HepG2 (cell line): ENCODE measurements around the gene SDC1. TPM values are rescaled to one million over a fixed set of nuclear protein-coding genes. Genes with fewer than 3 reads are reported as not detected.

Experiments
- BCL3 ChIP-seq: sonication (generic); formaldehyde crosslinking; IDR thresholded peaks from 2 replicates; pipeline ENCODE4 v1.5.1; 2020; ENCODE audit warnings: mild to moderate bottlenecking, missing genetic modification reagents, moderate library complexity
- EZH2 ChIP-seq: conservative IDR thresholded peaks from 2 replicates; pipeline ENCODE4 v1.6.1; 2012; ENCODE audit warnings: mild to moderate bottlenecking, low read depth, low read length, moderate library complexity
- FOSL1 ChIP-seq: sonication (generic); formaldehyde crosslinking; IDR thresholded peaks from 2 replicates; pipeline ENCODE4 v1.9.0; 2021; ENCODE audit warnings: missing genetic modification reagents, borderline replicate concordance
- MBD4 ChIP-seq: IDR thresholded peaks from 2 replicates; pipeline ENCODE4 v1.6.1; 2012; ENCODE audit warnings: low read length, inconsistent platforms, borderline replicate concordance
- MLLT10 ChIP-seq: sonication (generic); formaldehyde crosslinking; IDR thresholded peaks from 2 replicates; pipeline ENCODE4 v1.4.0; 2020; ENCODE audit warnings: missing genetic modification reagents
- NR3C1 ChIP-seq: sonication (generic); formaldehyde crosslinking; IDR thresholded peaks from 2 replicates; pipeline ENCODE4 v1.4.0; 2020; ENCODE audit warnings: missing genetic modification reagents
- RARG ChIP-seq: sonication (generic); formaldehyde crosslinking; IDR thresholded peaks from 2 replicates; pipeline ENCODE4 v1.4.0; 2020; ENCODE audit warnings: low read depth, mild to moderate bottlenecking, missing genetic modification reagents
- RBAK ChIP-seq: sonication (generic); formaldehyde crosslinking; IDR thresholded peaks from 2 replicates; pipeline ENCODE4 v1.5.1; 2020; ENCODE audit warnings: mild to moderate bottlenecking, missing genetic modification reagents
- SMC3 ChIP-seq: IDR thresholded peaks from 2 replicates; pipeline ENCODE4 v1.6.1; 2011; ENCODE audit warnings: low read length, improper control_type of control experiment
- ZBTB4 ChIP-seq: sonication (generic); formaldehyde crosslinking; IDR thresholded peaks from 2 replicates; pipeline ENCODE4 v1.4.0; 2020; ENCODE audit warnings: missing genetic modification reagents, mild to moderate bottlenecking, borderline replicate concordance
- ZFP1 ChIP-seq: IDR thresholded peaks from 2 replicates; pipeline ENCODE4 v1.6.1; 2016
- ZNF3 ChIP-seq: IDR thresholded peaks from 2 replicates; pipeline ENCODE4 v1.7.0; 2017; ENCODE audit warnings: inconsistent platforms
- ZNF614 ChIP-seq: IDR thresholded peaks from 2 replicates; pipeline ENCODE4 v1.6.1; 2018; ENCODE audit warnings: missing biosample characterization, missing genetic modification reagents, inconsistent platforms, borderline replicate concordance
- ZNF761 ChIP-seq: sonication (generic); formaldehyde crosslinking; conservative IDR thresholded peaks from 2 replicates; pipeline ENCODE4 v1.4.0; 2020; ENCODE audit warnings: mild to moderate bottlenecking, missing genetic modification reagents
- ZNF781 ChIP-seq: sonication (generic); formaldehyde crosslinking; IDR thresholded peaks from 2 replicates; pipeline ENCODE4 v1.5.1; 2020; ENCODE audit warnings: borderline replicate concordance, mild to moderate bottlenecking, missing genetic modification reagents; ENCODE audit errors: not compliant biosample characterization
- ZNF891 ChIP-seq: sonication (generic); formaldehyde crosslinking; IDR thresholded peaks from 2 replicates; pipeline ENCODE4 v1.5.0; 2020; ENCODE audit warnings: mild to moderate bottlenecking, missing genetic modification reagents
- polyA plus RNA-seq, 8 experiments: library from polyadenylated mRNA; depleted of rRNA in 3 of 8; stranded (reverse) in 7 of 8; unstranded in 1 of 8; fragments of >200 nt; fragmentation: Illumina TruSeq in 4 of 8; extraction: Trizol in 4 of 8; gene quantifications; 2 replicates each; pipeline versions ENCODE4 v1.2.1 to v1.2.3, GENCODE V29; 2011 to 2016; ENCODE audit warnings: low read depth in 4 of 8, missing spikeins in 1 of 8, mixed read lengths in 1 of 8; ENCODE audit not compliant: insufficient read depth in 1 of 8
- total RNA-seq, 5 experiments: library from RNA; depleted of rRNA; stranded (reverse); fragments of >200 nt; fragmentation: Illumina TruSeq; extraction: Trizol; gene quantifications; 2 replicates each; pipeline ENCODE4 v1.2.3, GENCODE V29; 2016; ENCODE audit warnings: low read depth in 1 of 5
- TF ChIP-seq, protein P1 (sequence below): sonication (generic); formaldehyde crosslinking; IDR thresholded peaks from 2 replicates; pipeline ENCODE4 v1.4.0; 2020; ENCODE audit warnings: mild to moderate bottlenecking, missing genetic modification reagents
- TF ChIP-seq, protein P2 (sequence below): sonication (generic); formaldehyde crosslinking; IDR thresholded peaks from 2 replicates; pipeline ENCODE4 v1.4.0; 2020; ENCODE audit warnings: missing genetic modification reagents
- TF ChIP-seq, protein P3 (sequence below): sonication (generic); formaldehyde crosslinking; IDR thresholded peaks from 2 replicates; pipeline ENCODE4 v1.5.1; 2020; ENCODE audit warnings: mild to moderate bottlenecking, missing genetic modification reagents, borderline replicate concordance
- TF ChIP-seq, protein P4 (sequence below): sonication (generic); IDR thresholded peaks from 2 replicates; pipeline ENCODE4 v1.6.1; 2016; ENCODE audit warnings: low read depth, borderline replicate concordance

The SDC1 gene
- total and polyA plus RNA-seq, 2 of the 13 experiments (the other 11 are each of a cell fraction or from before 2014, with no cell fraction given) = 108 to 119 TPM

- TF ChIP-seq BCL3 = no peak; the same call in 1 of the 2 replicates
- TF ChIP-seq ZNF761 (CRISPR knock-in tag) = no peak; the same call in 1 of the 2 replicates
- no peak for TF ChIP-seq MLLT10 (CRISPR knock-in tag)
- TF ChIP-seq ZNF781 (CRISPR knock-in tag) = no peak
- TF ChIP-seq, protein P1, sequence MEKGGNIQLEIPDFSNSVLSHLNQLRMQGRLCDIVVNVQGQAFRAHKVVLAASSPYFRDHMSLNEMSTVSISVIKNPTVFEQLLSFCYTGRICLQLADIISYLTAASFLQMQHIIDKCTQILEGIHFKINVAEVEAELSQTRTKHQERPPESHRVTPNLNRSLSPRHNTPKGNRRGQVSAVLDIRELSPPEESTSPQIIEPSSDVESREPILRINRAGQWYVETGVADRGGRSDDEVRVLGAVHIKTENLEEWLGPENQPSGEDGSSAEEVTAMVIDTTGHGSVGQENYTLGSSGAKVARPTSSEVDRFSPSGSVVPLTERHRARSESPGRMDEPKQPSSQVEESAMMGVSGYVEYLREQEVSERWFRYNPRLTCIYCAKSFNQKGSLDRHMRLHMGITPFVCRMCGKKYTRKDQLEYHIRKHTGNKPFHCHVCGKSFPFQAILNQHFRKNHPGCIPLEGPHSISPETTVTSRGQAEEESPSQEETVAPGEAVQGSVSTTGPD (CRISPR knock-in tag) = no peak
- no peak for TF ChIP-seq FOSL1 (CRISPR knock-in tag)
- TF ChIP-seq, protein P2, sequence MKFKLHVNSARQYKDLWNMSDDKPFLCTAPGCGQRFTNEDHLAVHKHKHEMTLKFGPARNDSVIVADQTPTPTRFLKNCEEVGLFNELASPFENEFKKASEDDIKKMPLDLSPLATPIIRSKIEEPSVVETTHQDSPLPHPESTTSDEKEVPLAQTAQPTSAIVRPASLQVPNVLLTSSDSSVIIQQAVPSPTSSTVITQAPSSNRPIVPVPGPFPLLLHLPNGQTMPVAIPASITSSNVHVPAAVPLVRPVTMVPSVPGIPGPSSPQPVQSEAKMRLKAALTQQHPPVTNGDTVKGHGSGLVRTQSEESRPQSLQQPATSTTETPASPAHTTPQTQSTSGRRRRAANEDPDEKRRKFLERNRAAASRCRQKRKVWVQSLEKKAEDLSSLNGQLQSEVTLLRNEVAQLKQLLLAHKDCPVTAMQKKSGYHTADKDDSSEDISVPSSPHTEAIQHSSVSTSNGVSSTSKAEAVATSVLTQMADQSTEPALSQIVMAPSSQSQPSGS (CRISPR knock-in tag) = no peak
- no peak for TF ChIP-seq ZFP1 (CRISPR knock-in tag)
- TF ChIP-seq ZNF891 = no peak
- no peak for TF ChIP-seq ZNF614 (CRISPR knock-in tag)
- TF ChIP-seq NR3C1 (CRISPR knock-in tag) = no peak
- TF ChIP-seq RBAK (CRISPR knock-in tag) = no peak
- TF ChIP-seq, protein P3, sequence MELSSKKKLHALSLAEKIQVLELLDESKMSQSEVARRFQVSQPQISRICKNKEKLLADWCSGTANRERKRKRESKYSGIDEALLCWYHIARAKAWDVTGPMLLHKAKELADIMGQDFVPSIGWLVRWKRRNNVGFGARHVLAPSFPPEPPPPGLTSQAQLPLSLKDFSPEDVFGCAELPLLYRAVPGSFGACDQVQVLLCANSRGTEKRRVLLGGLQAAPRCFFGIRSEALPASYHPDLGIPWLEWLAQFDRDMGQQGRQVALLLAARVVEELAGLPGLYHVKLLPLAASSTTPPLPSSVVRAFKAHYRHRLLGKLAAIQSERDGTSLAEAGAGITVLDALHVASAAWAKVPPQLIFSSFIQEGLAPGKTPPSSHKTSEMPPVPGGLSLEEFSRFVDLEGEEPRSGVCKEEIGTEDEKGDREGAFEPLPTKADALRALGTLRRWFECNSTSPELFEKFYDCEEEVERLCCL (CRISPR knock-in tag) = no peak
- no peak for TF ChIP-seq ZBTB4
- no peak for TF ChIP-seq EZH2
- TF ChIP-seq, protein P4, sequence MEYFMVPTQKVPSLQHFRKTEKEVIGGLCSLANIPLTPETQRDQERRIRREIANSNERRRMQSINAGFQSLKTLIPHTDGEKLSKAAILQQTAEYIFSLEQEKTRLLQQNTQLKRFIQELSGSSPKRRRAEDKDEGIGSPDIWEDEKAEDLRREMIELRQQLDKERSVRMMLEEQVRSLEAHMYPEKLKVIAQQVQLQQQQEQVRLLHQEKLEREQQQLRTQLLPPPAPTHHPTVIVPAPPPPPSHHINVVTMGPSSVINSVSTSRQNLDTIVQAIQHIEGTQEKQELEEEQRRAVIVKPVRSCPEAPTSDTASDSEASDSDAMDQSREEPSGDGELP = no peak
- no peak for TF ChIP-seq ZNF3 (CRISPR knock-in tag)
- no peak for TF ChIP-seq MBD4
- no peak for TF ChIP-seq RARG (CRISPR knock-in tag)
- no peak for TF ChIP-seq SMC3
Measured at GRCh38 chr2:20224716-20225293, at the start of gene SDC1 (continued).
